Stomach (tissue), 19 donors: Measurements from ENCODE around the gene CD151. TPM values are rescaled to one million over a fixed set of nuclear protein-coding genes. Genes with fewer than 3 reads are reported as not detected.

ENCODE experiments used
- DNase-seq, 2 donors: peaks; one replicate each; pipeline versions ENCODE4 v3.0.0 to v3.0.0-alpha.2; 2013 to 2019
- H3K27ac ChIP-seq, 5 donors: fragments of 200-600 bp in 4 of 5; sonication (generic) in 4 of 5; one replicate each; pipeline ENCODE4 v1.5.1; 2013 to 2019; ENCODE audit warnings: mild to moderate bottlenecking in 1 of 5, moderate library complexity in 1 of 5
- H3K27me3 ChIP-seq, 3 donors: fragments of 200-600 bp; sonication (generic); one replicate each; pipeline ENCODE4 v1.5.1; 2017 to 2019; ENCODE audit warnings: mixed run types in 1 of 3
- H3K36me3 ChIP-seq, 4 donors: fragments of 200-600 bp; sonication (generic); 1 replicate in 3 of 4; 2 replicates in 1 of 4; pipeline ENCODE4 v1.5.1; 2016 to 2019
- H3K4me1 ChIP-seq, 4 donors: fragments of 200-600 bp; sonication (generic); one replicate each; pipeline ENCODE4 v1.5.1; 2016 to 2019
- H3K4me3 ChIP-seq, 4 donors: fragments of 200-600 bp; sonication (generic) in 3 of 4; one replicate each; pipeline ENCODE4 v1.5.1; 2016 to 2019; ENCODE audit warnings: mild to moderate bottlenecking in 1 of 4
- H3K9me3 ChIP-seq, 4 donors: fragments of 200-600 bp; sonication (generic); one replicate each; pipeline ENCODE4 v1.5.1; 2016 to 2019
- EP300 ChIP-seq: sonication (generic); formaldehyde crosslinking; IDR thresholded peaks from one replicate; pipeline ENCODE4 v1.6.1; 2017; ENCODE audit warnings: antibody characterized with exemption
- POLR2A ChIP-seq, 4 donors: fragments of 450-650 bp; IDR thresholded peaks; one replicate each; pipeline ENCODE4 v1.6.1; 2016; ENCODE audit warnings: antibody characterized with exemption in 4 of 4, control low read depth in 2 of 4, mild to moderate bottlenecking in 1 of 4, moderate library complexity in 1 of 4
- POLR2AphosphoS5 ChIP-seq, 3 donors: sonication (generic); formaldehyde crosslinking; IDR thresholded peaks; one replicate each; pipeline ENCODE4 v1.6.1; 2016; ENCODE audit warnings: antibody characterized with exemption in 3 of 3
- WGBS, 5 donors: extraction: QIAGEN DNeasy Blood & Tissue Kit in 3 of 5; methylation state at CpG; one replicate each; pipeline versions ENCODE4 v1.1.5 to v1.1.7; 2013 to 2018; 5-methylcytosine and 5-hydroxymethylcytosine counted together
- intact Hi-C: fragments of 100-400 bp; cut with DNase I; formaldehyde crosslinking; loops from one replicate; pipeline ENCODE4 v1.15.1; 2023; ENCODE audit warnings: low total_unique reads
- long read RNA-seq, 10 donors: transcript quantifications; one replicate each; lab custom pipeline, GENCODE V29; 2026
- polyA plus RNA-seq, 3 donors: library from polyadenylated mRNA; stranded (reverse); fragments of 200-250 nt; gene quantifications; one replicate each; pipeline ENCODE4 v1.2.3, GENCODE V29; 2013
- total RNA-seq, 5 donors: library from RNA; depleted of rRNA; stranded (reverse); fragments of >200 nt; gene quantifications; one replicate each; pipeline versions ENCODE4 v1.1.0 to v1.2.3, GENCODE V29; 2014 to 2016
- TF ChIP-seq, protein P1 (sequence below), 7 experiments: fragments of 450-650 bp in 4 of 7; fragments of 200-600 bp in 3 of 7; sonication (generic) in 3 of 7; IDR thresholded peaks; one replicate each; pipeline ENCODE4 v1.5.1; 2016 to 2019; ENCODE audit warnings: antibody characterized with exemption in 7 of 7, control low read depth in 2 of 7, mild to moderate bottlenecking in 1 of 7
- donor health status: healthy with polysubstance abuse.
- donor health status: Bipolar disorder and iron deficiency.
- donor health status: healthy.

CD151 gene
- 100 to 1,000 TPM; 103 to 293 (median 157) TPM for total RNA-seq
- 100 to 1,000 TPM in 2 of 3 donors, 10 to 100 TPM in 1; 66.7 to 262 (median 206) TPM for polyA plus RNA-seq
- long read RNA-seq, donor 1, transcript CD151-203 (8 exons, 1,486 nt): minor isoform, 10 of 25 reads
- long read RNA-seq, donor 1, transcript CD151-202 (9 exons, 1,658 nt): major isoform, 12 of 25 reads
- long read RNA-seq, donor 1, partial matches to known transcripts: 0 of 25 reads
- long read RNA-seq, donor 1, other reads (novel, unspliced or antisense): 0 of 25 reads
- long read RNA-seq, donor 2, transcript CD151-202 (9 exons, 1,658 nt): major isoform, 23 of 55 reads
- long read RNA-seq, donor 2, transcript CD151-201 (9 exons, 1,545 nt): minor isoform, 7 of 55 reads
- long read RNA-seq, donor 2, transcript CD151-203 (8 exons, 1,486 nt): minor isoform, 13 of 55 reads
- long read RNA-seq, donor 2, partial matches to known transcripts: 9 of 55 reads
- long read RNA-seq, donor 2, other reads (novel, unspliced or antisense): 0 of 55 reads
- long read RNA-seq, donor 3, transcript CD151-203 (8 exons, 1,486 nt): major isoform, 18 of 44 reads
- long read RNA-seq, donor 3, transcript CD151-202 (9 exons, 1,658 nt): minor isoform, 16 of 44 reads
- long read RNA-seq, donor 3, partial matches to known transcripts: 5 of 44 reads
- long read RNA-seq, donor 3, other reads (novel, unspliced or antisense): 0 of 44 reads
- long read RNA-seq, donor 4, partial matches to known transcripts: 0 of 4 reads
- long read RNA-seq, donor 4, other reads (novel, unspliced or antisense): 0 of 4 reads
- long read RNA-seq, donor 5, transcript CD151-203 (8 exons, 1,486 nt): minor isoform, 20 of 69 reads
- long read RNA-seq, donor 5, transcript CD151-202 (9 exons, 1,658 nt): major isoform, 26 of 69 reads
- long read RNA-seq, donor 5, partial matches to known transcripts: 11 of 69 reads
- long read RNA-seq, donor 5, other reads (novel, unspliced or antisense): 5 of 69 reads
- long read RNA-seq, donor 6, transcript CD151-203 (8 exons, 1,486 nt): minor isoform, 42 of 174 reads
- long read RNA-seq, donor 6, transcript CD151-202 (9 exons, 1,658 nt): major isoform, 60 of 174 reads
- long read RNA-seq, donor 6, transcript CD151-201 (9 exons, 1,545 nt): minor isoform, 16 of 174 reads
- long read RNA-seq, donor 6, partial matches to known transcripts: 36 of 174 reads
- long read RNA-seq, donor 6, other reads (novel, unspliced or antisense): 15 of 174 reads
- long read RNA-seq, donor 7, transcript CD151-202 (9 exons, 1,658 nt): major isoform, 49 of 153 reads
- long read RNA-seq, donor 7, transcript CD151-203 (8 exons, 1,486 nt): minor isoform, 37 of 153 reads
- long read RNA-seq, donor 7, partial matches to known transcripts: 60 of 153 reads
- long read RNA-seq, donor 7, other reads (novel, unspliced or antisense): 0 of 153 reads
- long read RNA-seq, donor 8, transcript CD151-203 (8 exons, 1,486 nt): major isoform, 31 of 87 reads
- long read RNA-seq, donor 8, transcript CD151-202 (9 exons, 1,658 nt): minor isoform, 30 of 87 reads
- long read RNA-seq, donor 8, partial matches to known transcripts: 21 of 87 reads
- long read RNA-seq, donor 8, other reads (novel, unspliced or antisense): 0 of 87 reads
- long read RNA-seq, donor 9, transcript CD151-202 (9 exons, 1,658 nt): minor isoform, 21 of 50 reads
- long read RNA-seq, donor 9, transcript CD151-203 (8 exons, 1,486 nt): major isoform, 26 of 50 reads
- long read RNA-seq, donor 9, partial matches to known transcripts: 0 of 50 reads
- long read RNA-seq, donor 9, other reads (novel, unspliced or antisense): 0 of 50 reads
- long read RNA-seq, donor 10, transcript CD151-203 (8 exons, 1,486 nt): major isoform, 13 of 31 reads
- long read RNA-seq, donor 10, transcript CD151-202 (9 exons, 1,658 nt): minor isoform, 12 of 31 reads
- long read RNA-seq, donor 10, partial matches to known transcripts: 0 of 31 reads
- long read RNA-seq, donor 10, other reads (novel, unspliced or antisense): 0 of 31 reads

DNA sequence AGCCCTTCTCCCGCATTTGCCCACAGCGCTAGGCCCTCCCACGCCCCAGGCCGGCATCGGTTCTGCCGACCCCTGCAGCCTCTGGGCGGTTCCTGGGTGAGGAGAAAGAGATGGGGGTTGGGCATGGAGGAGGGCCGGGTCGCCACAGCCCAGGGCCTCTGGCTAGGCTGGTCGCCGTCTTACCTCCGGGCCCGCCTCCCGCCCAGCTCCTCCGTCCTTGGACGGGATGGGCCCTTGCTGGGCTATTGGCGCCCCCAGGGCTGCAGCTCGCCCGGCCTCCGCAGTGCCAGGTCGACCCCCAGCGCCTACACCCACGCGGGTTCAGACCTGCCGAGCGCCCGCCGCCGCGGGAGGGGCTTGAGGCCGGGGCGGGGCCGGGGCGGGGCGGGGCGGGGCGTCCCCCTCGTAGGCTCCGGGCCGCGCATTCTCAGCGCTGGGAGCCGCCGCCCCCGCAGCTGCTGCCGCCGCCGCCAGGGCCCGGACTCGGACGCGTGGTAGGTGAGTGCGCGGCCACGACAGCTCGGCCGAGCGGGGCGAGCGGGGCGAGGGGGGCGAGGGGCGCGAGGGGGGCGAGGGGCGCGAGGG is at the start of gene CD151:
Gene CD151, plus strand, starts transcription at position 424 of the 585 bp plus-strand sequence. CDS start 3,118 bp downstream, outside the sequence.
- peak; percentile 73 to 88 for DNase-seq
- 1 to 4% (median 2%) methylated on average over 21 to 65 of the region's 67 CpGs for WGBS, 5 donors
- H3K4me1 ChIP-seq: peaks cover 78 to 96% (median 92%) of the 10 kb centered on the region in 4 donors

DNA sequence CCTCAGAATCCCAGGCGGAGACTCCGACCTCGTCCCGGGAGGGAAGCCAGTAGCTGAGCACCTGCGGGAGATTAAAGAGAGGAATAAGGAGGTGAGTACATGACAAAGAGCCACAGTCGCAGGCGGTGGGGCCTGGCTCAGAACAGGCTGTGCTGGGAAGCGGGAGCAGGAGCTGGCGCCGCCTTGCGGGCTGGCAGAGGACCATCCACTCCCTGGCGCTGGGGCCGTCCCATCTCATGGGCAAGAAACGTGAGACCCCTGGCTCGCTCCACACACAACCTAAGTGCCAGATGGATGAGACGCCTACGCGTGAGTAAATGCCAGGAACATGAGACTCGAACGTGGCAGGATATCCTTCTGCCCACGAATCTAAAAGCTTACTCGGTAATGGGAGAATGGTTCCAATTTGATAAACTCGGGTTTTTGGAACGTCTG is 49.2 kb upstream of the CD151 start:
- H3K27ac ChIP-seq: peak overlapping the region in 3 of 5 donors; percentile 13 to 59 (median 27)

More for the DNA sequence above, at the start of gene CD151:
- peak within 1 kb of the TSS; percentile 85 to 98 (median 91) for H3K27ac ChIP-seq
- H3K9me3 ChIP-seq: no peaks in the 10 kb centered on the region
- peak in 2 of 3 donors; percentile 41 to 71 for TF ChIP-seq POLR2AphosphoS5 (IDR thresholded peaks at IDR 0.05)
- TF ChIP-seq, protein P1, sequence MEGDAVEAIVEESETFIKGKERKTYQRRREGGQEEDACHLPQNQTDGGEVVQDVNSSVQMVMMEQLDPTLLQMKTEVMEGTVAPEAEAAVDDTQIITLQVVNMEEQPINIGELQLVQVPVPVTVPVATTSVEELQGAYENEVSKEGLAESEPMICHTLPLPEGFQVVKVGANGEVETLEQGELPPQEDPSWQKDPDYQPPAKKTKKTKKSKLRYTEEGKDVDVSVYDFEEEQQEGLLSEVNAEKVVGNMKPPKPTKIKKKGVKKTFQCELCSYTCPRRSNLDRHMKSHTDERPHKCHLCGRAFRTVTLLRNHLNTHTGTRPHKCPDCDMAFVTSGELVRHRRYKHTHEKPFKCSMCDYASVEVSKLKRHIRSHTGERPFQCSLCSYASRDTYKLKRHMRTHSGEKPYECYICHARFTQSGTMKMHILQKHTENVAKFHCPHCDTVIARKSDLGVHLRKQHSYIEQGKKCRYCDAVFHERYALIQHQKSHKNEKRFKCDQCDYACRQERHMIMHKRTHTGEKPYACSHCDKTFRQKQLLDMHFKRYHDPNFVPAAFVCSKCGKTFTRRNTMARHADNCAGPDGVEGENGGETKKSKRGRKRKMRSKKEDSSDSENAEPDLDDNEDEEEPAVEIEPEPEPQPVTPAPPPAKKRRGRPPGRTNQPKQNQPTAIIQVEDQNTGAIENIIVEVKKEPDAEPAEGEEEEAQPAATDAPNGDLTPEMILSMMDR (IDR thresholded peaks at IDR 0.05): peak in 1 of 7 experiments; percentile 32
- no peak for TF ChIP-seq POLR2A (IDR thresholded peaks at IDR 0.05)
- no peak for TF ChIP-seq EP300
- intact Hi-C loops: no loop called here
- peaks cover 0 to 51% (median 30%) of the 10 kb centered on the region in 3 donors for H3K27me3 ChIP-seq
- peaks cover 17 to 19% (median 18%) of the 10 kb centered on the region in 4 donors for H3K36me3 ChIP-seq
- H3K4me3 ChIP-seq: peak within 1 kb of the TSS; percentile 73 to 80 (median 76)

More for the DNA sequence above, 49.2 kb upstream of the CD151 start:
- no peak for TF ChIP-seq POLR2A (IDR thresholded peaks at IDR 0.05)
- TF ChIP-seq, protein P1 (IDR thresholded peaks at IDR 0.05): peak in 5 of 7 experiments; percentile 51 to 75 (median 66)
- peak in 2 of 3 donors; percentile 33 to 73 for TF ChIP-seq POLR2AphosphoS5 (IDR thresholded peaks at IDR 0.05)
- no peak for TF ChIP-seq EP300
- H3K4me3 ChIP-seq: no peak overlapping the region
- DNase-seq: peak; percentile 89 to 92
- H3K9me3 ChIP-seq: no peaks in the 10 kb centered on the region
- peaks cover 0 to 16% (median 0%) of the 10 kb centered on the region in 4 donors for H3K36me3 ChIP-seq
- intact Hi-C loops: no loop called here
- peaks cover 15 to 37% (median 29%) of the 10 kb centered on the region in 4 donors for H3K4me1 ChIP-seq
- peaks cover 0 to 16% (median 7%) of the 10 kb centered on the region in 3 donors for H3K27me3 ChIP-seq
- WGBS, 5 donors: 14 to 30% (median 18%) methylated on average over 22 to 24 of the region's 24 CpGs
